OCI-LY3 (cell line): Measurements from ENCODE around the gene TMOD4.
A peak's percentile ranks its signal among the peaks of the same experiment; 100 is the strongest.

Experiments
- H2AFZ ChIP-seq: fragments of 200-600, 300-600 bp; shearing (Covaris generic); 2 replicates; pipeline ENCODE4 v1.6.0; 2014; ENCODE audit warnings: antibody characterized with exemption, low read depth, low read length
- H3K27ac ChIP-seq: fragments of 200-600, 300-600 bp; sonication (generic); 2 replicates; pipeline ENCODE4 v1.5.1; 2014; ENCODE audit warnings: mild to moderate bottlenecking, low read length, moderate library complexity, mixed read lengths
- H3K27me3 ChIP-seq: fragments of 200-600, 300-600 bp; sonication (generic); 2 replicates; pipeline ENCODE4 v1.6.1; 2014; ENCODE audit warnings: low read depth, low read length, mixed read lengths
- H3K36me3 ChIP-seq: fragments of 200-600, 300-600 bp; sonication (generic); replicated peaks from 2 replicates; pipeline ENCODE3; 2014; ENCODE audit warnings: low read depth, low read length, mixed read lengths
- H3K4me1 ChIP-seq: fragments of 300-600, 200-600 bp; sonication (generic); 2 replicates; pipeline ENCODE4 v1.6.1; 2014; ENCODE audit warnings: low read length, mixed read lengths
- H3K4me2 ChIP-seq: fragments of 200-600, 300-600 bp; sonication (generic); 2 replicates; pipeline ENCODE4 v1.6.1; 2014; ENCODE audit warnings: low read length, mixed read lengths
- H3K4me3 ChIP-seq: fragments of 300-600, 200-600 bp; sonication (generic); 2 replicates; pipeline ENCODE4 v1.5.1; 2014; ENCODE audit warnings: antibody characterized with exemption, mild to moderate bottlenecking, low read length, moderate library complexity
- H3K79me2 ChIP-seq: fragments of 300-600, 200-600 bp; shearing (Covaris generic); 2 replicates; pipeline ENCODE4 v1.6.1; 2014; ENCODE audit warnings: mild to moderate bottlenecking, low read length, mixed read lengths
- H3K9ac ChIP-seq: fragments of 300-600, 200-600 bp; shearing (Covaris generic); 2 replicates; pipeline ENCODE4 v1.6.0; 2014; ENCODE audit warnings: mild to moderate bottlenecking, low read length, moderate library complexity
- H3K9me3 ChIP-seq: fragments of 200-600, 300-600 bp; shearing (Covaris generic); 2 replicates; pipeline ENCODE4 v1.6.1; 2014; ENCODE audit warnings: low read length, mixed read lengths; ENCODE audit not compliant: insufficient read depth
- H4K20me1 ChIP-seq: fragments of 200-600, 300-600 bp; sonication (generic); 2 replicates; pipeline ENCODE4 v1.6.1; 2016; ENCODE audit warnings: low read length, mixed read lengths; ENCODE audit not compliant: insufficient read depth
- CTCF ChIP-seq: fragments of 200-600, 300-600 bp; sonication (generic); IDR thresholded peaks from 2 replicates; pipeline ENCODE4 v1.5.1; 2014; ENCODE audit warnings: antibody characterized with exemption, low read length, low read depth
- EZH2phosphoT487 ChIP-seq: fragments of 200-600 bp; shearing (Covaris generic); IDR thresholded peaks from 2 replicates; pipeline ENCODE4 v1.6.1; 2018; ENCODE audit warnings: antibody characterized with exemption, mixed run types, low read depth

The TMOD4 gene

GRCh38 chr1:151165281-151165737, 10.5 kb downstream of the TMOD4 start:
- TF ChIP-seq CTCF = no peak
- TF ChIP-seq EZH2phosphoT487 = no peak
- H3K4me2 ChIP-seq = peak overlapping the region; percentile 96
- H3K79me2 ChIP-seq = peaks cover 26% of the 10 kb centered on the region
- peak overlapping the region; percentile 97 for H2AFZ ChIP-seq
- H3K9me3 ChIP-seq = no peaks in the 10 kb centered on the region
- peaks cover 17% of the 10 kb centered on the region for H3K4me1 ChIP-seq
- peak overlapping the region; percentile 50 for H3K27ac ChIP-seq
- peak overlapping the region; percentile 88 for H3K9ac ChIP-seq
- H3K36me3 ChIP-seq = peaks cover 12% of the 10 kb centered on the region
- H4K20me1 ChIP-seq = no peaks in the 10 kb centered on the region
- H3K27me3 ChIP-seq = no peaks in the 10 kb centered on the region
- peak overlapping the region; percentile 95 for H3K4me3 ChIP-seq

GRCh38 chr1:151164732-151165280, 11.0 kb downstream of the TMOD4 start:
- H4K20me1 ChIP-seq = no peaks in the 10 kb centered on the region
- H3K4me1 ChIP-seq = peaks cover 18% of the 10 kb centered on the region
- H2AFZ ChIP-seq = peak overlapping the region; percentile 97
- peaks cover 10% of the 10 kb centered on the region for H3K36me3 ChIP-seq
- H3K9me3 ChIP-seq = no peaks in the 10 kb centered on the region
- H3K79me2 ChIP-seq = peaks cover 26% of the 10 kb centered on the region
- TF ChIP-seq EZH2phosphoT487 (no peak), CTCF (no peak)
- peak overlapping the region; percentile 96 for H3K4me2 ChIP-seq
- peak overlapping the region; percentile 88 for H3K9ac ChIP-seq
- peak overlapping the region; percentile 95 for H3K4me3 ChIP-seq
- no peaks in the 10 kb centered on the region for H3K27me3 ChIP-seq
- H3K27ac ChIP-seq = no peak overlapping the region

GRCh38 chr1:151159373-151159772, 16.4 kb downstream of the TMOD4 start:
- H4K20me1 ChIP-seq = no peaks in the 10 kb centered on the region
- H3K36me3 ChIP-seq = peaks cover 8% of the 10 kb centered on the region
- TF ChIP-seq CTCF (no peak), EZH2phosphoT487 (no peak)
- H3K9me3 ChIP-seq = no peaks in the 10 kb centered on the region
- H2AFZ ChIP-seq = no peak overlapping the region
- peaks cover 28% of the 10 kb centered on the region for H3K4me1 ChIP-seq
- no peaks in the 10 kb centered on the region for H3K27me3 ChIP-seq
- H3K4me3 ChIP-seq = no peak overlapping the region
- no peak overlapping the region for H3K27ac ChIP-seq
- no peak overlapping the region for H3K9ac ChIP-seq
- H3K79me2 ChIP-seq = no peaks in the 10 kb centered on the region
- no peak overlapping the region for H3K4me2 ChIP-seq

GRCh38 chr1:151158751-151159251, 17.0 kb downstream of the TMOD4 start:
- Histone ChIP-seq H3K27ac (no peak overlapping the region), H3K27me3 (no peaks in the 10 kb centered on the region)

More at GRCh38 chr1:151158751-151159251, 17.0 kb downstream of the TMOD4 start:
- no peak overlapping the region for H3K9ac ChIP-seq
- no peaks in the 10 kb centered on the region for H3K9me3 ChIP-seq
- no peaks in the 10 kb centered on the region for H4K20me1 ChIP-seq
- peaks cover 8% of the 10 kb centered on the region for H3K36me3 ChIP-seq
- peaks cover 27% of the 10 kb centered on the region for H3K4me1 ChIP-seq
- no peak overlapping the region for H3K4me3 ChIP-seq
- H3K79me2 ChIP-seq = no peaks in the 10 kb centered on the region
- no peak overlapping the region for H2AFZ ChIP-seq
- H3K4me2 ChIP-seq = no peak overlapping the region
- TF ChIP-seq EZH2phosphoT487 (no peak), CTCF (no peak)
